Left forelimb (tissue), 1 donor: ENCODE data around the gene EXD2.

Experiments
- DNase-seq: peaks from one replicate; pipeline ENCODE4 v3.0.0-alpha.2; 2018; ENCODE audit warnings: low spot score

The EXD2 gene

GRCh38 chr14:69247676-69248440 is 56.6 kb downstream of the EXD2 start:
- DNase-seq = no peak

GRCh38 chr14:69249603-69250002 is 58.3 kb downstream of the EXD2 start:
- DNase-seq = no peak

DNA sequence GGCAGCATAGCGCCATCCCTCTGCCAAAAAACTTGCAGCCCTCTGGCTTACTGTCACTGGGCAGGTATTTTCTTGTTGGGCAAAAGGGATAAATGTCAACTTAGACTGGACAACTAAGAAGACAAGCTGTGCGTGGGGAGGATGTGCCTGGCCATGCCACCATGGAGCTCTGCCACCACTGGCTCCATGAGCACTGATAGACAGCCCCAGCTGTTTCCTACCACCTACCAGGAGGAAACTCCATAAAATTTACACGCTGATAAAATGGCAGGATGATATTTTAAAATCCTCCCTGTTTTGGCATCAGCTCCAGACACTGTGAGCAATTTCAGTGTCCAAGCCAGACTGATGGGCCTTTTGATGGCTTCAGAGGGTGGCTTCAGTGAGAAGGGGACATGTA is 61.6 kb downstream of the EXD2 start:
- DNase-seq = no peak

GRCh38 chr14:69259168-69259526 is 67.8 kb downstream of the EXD2 start:
- DNase-seq = no peak

DNA sequence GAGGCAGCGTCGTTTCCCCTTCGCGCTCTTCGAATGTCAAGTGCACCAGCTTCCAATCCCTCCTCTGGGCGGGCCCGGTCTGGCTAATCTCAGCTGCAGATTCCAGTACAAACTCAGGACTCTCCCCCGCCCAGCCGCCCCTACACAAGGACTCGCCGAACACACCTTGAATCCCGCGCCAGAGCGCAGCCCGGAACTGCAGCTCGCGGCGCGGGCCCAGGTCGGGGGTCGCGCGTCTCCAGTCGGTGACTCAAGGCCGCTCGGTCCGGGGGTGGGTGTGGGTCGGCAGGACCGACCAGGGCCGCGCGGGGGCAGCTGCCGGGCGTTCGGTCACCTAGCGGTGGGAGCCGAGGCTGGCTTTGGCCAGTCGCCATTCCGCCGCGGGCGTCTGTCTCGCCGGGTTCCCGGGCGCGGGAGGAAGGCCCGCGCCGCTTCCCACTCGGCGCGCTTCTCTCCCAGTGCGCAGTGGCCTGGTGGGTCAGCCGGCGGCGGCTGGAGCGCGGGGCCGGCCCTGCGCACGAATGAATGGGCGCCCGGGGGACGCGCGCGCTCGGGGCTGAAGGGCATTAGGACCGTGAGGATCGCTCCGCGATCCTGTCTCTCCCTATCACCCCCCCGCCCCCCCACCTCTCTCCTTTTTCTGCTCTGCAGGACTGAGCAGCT is 68.4 kb downstream of the EXD2 start, which contains the start of gene GALNT16:
Gene GALNT16 (plus strand): TSS at position 632 of the 663 bp plus-strand sequence. CDS start 133 bp downstream, outside the sequence.
- peak; percentile 77 for DNase-seq

GRCh38 chr14:69260190-69260860 is 69.0 kb downstream of the EXD2 start:
- DNase-seq = peak; percentile 73

DNA sequence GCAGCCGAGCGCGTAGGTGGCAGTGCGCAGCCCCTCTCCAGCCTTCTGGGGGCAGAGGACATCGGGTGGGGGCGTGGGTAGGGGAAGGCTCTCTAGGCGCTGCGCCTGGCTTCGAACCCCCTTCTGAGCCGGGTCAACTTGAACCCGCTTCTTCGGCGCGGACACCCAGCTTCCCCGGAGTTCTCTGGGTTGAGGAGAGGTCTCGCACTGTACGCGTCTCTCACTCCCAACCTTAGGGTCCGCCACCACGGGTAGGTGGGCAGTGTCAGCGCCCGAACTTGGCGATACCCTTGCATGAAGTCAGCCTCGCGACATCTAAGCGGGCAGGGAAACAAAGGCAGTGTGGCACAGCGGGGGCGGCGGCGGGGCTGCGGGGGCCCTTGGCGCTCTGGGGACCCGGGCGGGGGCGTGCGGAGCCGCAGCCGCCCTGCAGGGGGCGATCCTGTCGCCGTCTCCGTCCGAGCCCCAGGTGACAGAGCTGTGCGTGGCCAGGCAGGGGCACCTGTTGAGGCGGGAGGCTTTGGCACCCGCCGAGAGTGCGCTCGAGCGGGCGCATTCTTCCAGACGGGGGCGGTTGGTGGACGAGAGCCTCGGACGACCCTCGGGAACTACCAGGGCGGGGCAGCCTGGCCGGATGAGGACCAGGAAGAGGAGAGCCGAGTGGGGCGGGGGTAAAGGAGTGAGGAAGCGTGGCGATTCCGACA is 69.7 kb downstream of the EXD2 start:
- no peak for DNase-seq

DNA sequence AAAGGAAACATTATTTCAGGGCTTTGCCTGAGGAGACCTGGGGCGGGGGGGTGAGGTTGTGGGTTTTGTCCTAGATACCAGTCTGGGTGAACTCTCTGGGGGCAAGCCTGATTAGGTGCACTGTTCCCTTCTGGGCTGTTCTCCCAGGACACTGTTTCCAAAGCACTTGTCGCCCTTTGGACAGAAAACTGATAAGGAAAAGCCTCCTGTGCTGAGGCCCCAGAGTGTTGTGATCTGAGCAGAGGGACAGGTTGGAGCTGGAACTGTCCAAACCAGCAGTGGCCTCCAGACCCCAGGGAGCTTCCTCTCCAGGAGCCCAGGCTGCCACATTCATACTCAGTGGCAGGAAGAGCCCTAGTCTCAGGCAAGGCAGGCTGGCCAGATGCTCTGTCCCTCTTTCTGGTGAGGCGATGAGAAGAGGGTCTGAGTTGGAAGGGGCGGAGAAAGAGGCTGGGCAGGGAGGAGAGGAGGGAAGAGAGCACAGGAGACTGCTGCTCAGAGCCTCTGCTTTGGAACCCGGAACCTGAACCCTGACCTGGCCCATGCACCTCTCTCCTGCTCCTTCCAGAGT is 70.5 kb downstream of the EXD2 start:
- no peak for DNase-seq

- no peak for DNase-seq
Measured at GRCh38 chr14:69262516-69262915, 71.2 kb downstream of the EXD2 start.

GRCh38 chr14:69263364-69263763 is 72.1 kb downstream of the EXD2 start:
- no peak for DNase-seq

DNA sequence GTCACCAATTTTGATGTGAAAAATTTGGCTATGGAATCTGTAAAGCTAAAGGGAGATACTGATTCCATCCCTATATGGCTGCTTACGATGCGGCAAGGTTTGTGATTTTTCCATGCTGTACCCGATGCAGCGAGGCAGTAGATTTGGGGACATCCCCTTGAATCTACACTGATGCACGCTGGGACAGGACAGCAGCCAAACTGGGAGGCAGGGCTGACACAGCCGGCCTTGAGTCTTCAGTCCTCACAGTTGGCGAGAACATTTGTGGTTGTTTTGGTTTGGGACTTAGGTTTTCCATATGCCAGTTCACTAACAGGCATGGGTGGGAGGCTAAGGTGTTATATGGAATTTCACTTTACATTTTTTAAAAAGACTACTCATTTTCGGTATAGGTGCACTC is 72.5 kb downstream of the EXD2 start:
- no peak for DNase-seq

- DNase-seq = no peak
Measured at GRCh38 chr14:69266572-69267345, 75.5 kb downstream of the EXD2 start.

DNA sequence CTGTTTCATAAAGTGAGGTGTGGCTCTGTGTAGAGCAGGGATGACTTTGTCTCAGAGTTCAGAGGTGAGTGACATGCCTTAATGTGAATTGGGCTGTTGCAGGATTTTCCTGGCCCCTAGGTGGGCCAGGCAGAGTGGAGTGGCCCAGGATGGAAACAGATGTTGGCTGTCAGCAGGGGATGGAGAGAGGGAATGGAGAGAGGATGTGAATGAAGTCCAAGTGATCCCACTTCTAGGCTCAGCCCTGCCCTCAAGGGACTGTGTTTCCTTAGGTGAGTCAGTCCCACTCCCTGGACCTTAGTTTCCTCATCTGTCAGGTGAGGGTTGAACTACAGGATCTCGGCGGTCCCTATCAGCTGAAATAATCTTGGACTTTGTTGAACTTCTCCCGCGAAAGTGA is 76.2 kb downstream of the EXD2 start:
- no peak for DNase-seq

- DNase-seq = no peak
Measured at GRCh38 chr14:69268223-69268622, 76.9 kb downstream of the EXD2 start.

- no peak for DNase-seq
Measured at GRCh38 chr14:69268763-69269162, 77.5 kb downstream of the EXD2 start.

DNA sequence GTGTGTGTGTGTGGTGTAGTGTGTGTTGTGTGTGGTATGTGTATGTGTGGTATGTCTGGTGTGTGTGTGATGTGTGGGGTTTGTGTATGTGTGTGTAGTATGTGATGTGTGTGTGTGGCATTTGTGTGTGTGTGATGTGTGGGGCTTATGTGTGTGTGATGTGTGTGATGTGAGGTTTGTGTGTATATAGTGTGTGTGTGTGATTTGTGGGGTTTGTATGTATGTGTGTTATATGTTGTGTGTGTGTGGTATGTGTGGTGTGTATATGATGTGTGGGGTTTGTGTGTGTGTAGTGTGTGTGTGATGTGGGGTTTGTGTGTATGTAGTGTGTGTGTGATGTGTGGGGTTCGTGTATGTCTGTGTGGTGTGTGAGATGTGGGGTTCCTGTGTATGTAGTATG is 78.1 kb downstream of the EXD2 start:
- DNase-seq = no peak

DNA sequence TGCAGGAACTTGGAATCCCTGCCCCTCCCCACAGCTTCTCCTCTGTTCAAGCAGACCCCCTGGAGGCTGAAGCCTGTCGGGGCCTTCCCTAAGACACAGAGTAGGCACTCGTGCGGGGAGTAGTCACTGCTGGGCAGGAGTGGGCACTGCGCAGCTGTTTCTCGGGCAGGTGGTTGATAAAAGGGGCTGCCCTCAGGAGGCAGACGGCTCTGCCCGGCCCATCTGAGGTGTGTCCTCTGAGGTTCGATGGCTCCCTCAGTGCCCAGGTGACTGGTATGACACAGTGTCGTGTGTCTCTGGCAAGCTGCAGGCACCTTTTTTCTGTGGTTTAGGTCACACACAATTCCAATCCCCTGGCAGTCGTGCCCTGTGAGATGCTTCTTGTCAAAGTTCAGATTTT is 78.8 kb downstream of the EXD2 start:
- DNase-seq = no peak

GRCh38 chr14:69270795-69271708 is 79.8 kb downstream of the EXD2 start:
- no peak for DNase-seq

DNA sequence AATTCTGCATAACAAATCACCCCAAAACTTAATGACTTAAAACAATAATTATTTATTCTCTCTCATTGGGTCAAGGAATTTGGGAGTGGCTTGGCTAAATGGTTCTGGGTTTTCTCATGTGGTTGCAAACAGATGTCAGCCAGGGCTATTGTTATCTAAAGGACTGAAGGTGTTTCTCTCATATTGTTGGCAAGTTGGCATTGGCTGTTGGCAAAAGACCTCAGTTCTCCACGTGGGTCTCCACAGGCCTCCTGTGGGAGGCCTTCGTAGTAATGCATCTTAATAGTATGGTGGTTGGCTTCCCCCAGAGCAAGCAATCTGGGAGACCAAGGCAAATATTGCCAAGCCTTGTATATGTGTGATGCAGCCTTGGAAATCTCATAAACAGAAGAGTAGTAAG is 83.0 kb downstream of the EXD2 start:
- no peak for DNase-seq

GRCh38 chr14:69275331-69275730 is 84.0 kb downstream of the EXD2 start:
- DNase-seq = no peak
